HCT116 (cell line): ENCODE data around the gene COL2A1. TPM values are rescaled to one million over a fixed set of nuclear protein-coding genes. Genes with fewer than 3 reads are reported as not detected.

Source experiments
- ATAC-seq: fragments of 200-7000 bp; cut with Tn5 transposase; 2 replicates; pipeline ENCODE4 v1.9.1; 2020; ENCODE audit warnings: mild to moderate bottlenecking, moderate library complexity
- BruUV-seq: library from RNA; stranded (reverse); fragments of 400-500 nt; replicated peaks from 2 replicates; lab custom pipeline; 2021; lab: Mats Ljungman, UMichigan
- CTCF ChIA-PET: fragments of 300-600 bp; sonication (Branson Sonifier 250); formaldehyde crosslinking; loops from one replicate; lab custom pipeline; 2021; ENCODE audit warnings: antibody characterized with exemption; lab: Charles Lee
- POLR2A ChIA-PET: fragments of 300-600, 350-600 bp; sonication (Branson Sonifier 250); formaldehyde crosslinking; loops from one replicate; lab custom pipeline; 2021; ENCODE audit warnings: antibody characterized with exemption; lab: Charles Lee
- RAD21 ChIA-PET, 2 experiments: fragments of 300-600 bp; sonication (Branson Sonifier 250); formaldehyde crosslinking; loops; one replicate each; lab custom pipeline; 2023; ENCODE audit warnings: low total read pairs in 2 of 2; ENCODE audit not compliant: uncharacterized antibody in 2 of 2, unreplicated experiment in 2 of 2, low non-redundant PET in 1 of 2; lab: Charles Lee
- DNase-seq: peaks from one replicate; pipeline ENCODE4 v3.0.0-alpha.2; 2010; ENCODE audit warnings: low read depth, low spot score
- H2AFZ ChIP-seq: fragments of 200-600 bp; shearing (Covaris generic), sonication (generic); 2 replicates; pipeline ENCODE4 v1.6.1; 2017; ENCODE audit warnings: low read depth, mixed run types, mixed read lengths, antibody characterized with exemption, low read length; ENCODE audit not compliant: poor library complexity, severe bottlenecking
- H3K27ac ChIP-seq: 2 replicates; pipeline ENCODE4 v1.5.1; 2012; ENCODE audit warnings: low read depth, low read length
- H3K27me3 ChIP-seq: fragments of 200-600 bp; sonication (generic); 2 replicates; pipeline ENCODE4 v1.6.1; 2016; ENCODE audit warnings: mixed run types, low read length, mixed read lengths; ENCODE audit not compliant: insufficient read depth
- H3K36me3 ChIP-seq, 2 experiments: fragments of 200-500 bp in 1 of 2; fragments of 200-600 bp in 1 of 2; sonication (Bioruptor generic) in 1 of 2; sonication (generic) in 1 of 2; 2 replicates each; pipeline versions ENCODE4 v1.5.1 to v1.6.1; 2014 to 2016; ENCODE audit warnings: low read length in 2 of 2, inconsistent platforms in 1 of 2, mixed read lengths in 1 of 2, mixed run types in 1 of 2; ENCODE audit not compliant: insufficient read depth in 2 of 2, control insufficient read depth in 1 of 2
- H3K4me1 ChIP-seq, 2 experiments: fragments of 200-600 bp in 1 of 2; sonication (generic) in 1 of 2; 2 replicates each; pipeline versions ENCODE4 v1.5.1 to v1.6.1; 2012 to 2017; ENCODE audit warnings: low read length in 2 of 2, inconsistent platforms in 1 of 2, mild to moderate bottlenecking in 1 of 2, mixed read lengths in 1 of 2, mixed run types in 1 of 2, moderate library complexity in 1 of 2; ENCODE audit not compliant: insufficient read depth in 2 of 2, control insufficient read depth in 1 of 2
- H3K4me2 ChIP-seq: fragments of 200-600 bp; sonication (generic); 2 replicates; pipeline ENCODE4 v1.6.1; 2017; ENCODE audit warnings: mixed run types, low read length, mixed read lengths
- H3K4me3 ChIP-seq, 2 experiments: fragments of 200-600 bp in 1 of 2; sonication (generic) in 1 of 2; replicated peaks in 1 of 2; 2 replicates each; pipeline ENCODE4 v1.5.1; 2011 to 2016; ENCODE audit warnings: low read length in 2 of 2, control low read depth in 1 of 2, low read depth in 1 of 2, mild to moderate bottlenecking in 1 of 2, mixed read lengths in 1 of 2, mixed run types in 1 of 2
- H3K79me2 ChIP-seq: fragments of 200-600 bp; sonication (generic); 2 replicates; pipeline ENCODE4 v1.6.1; 2017; ENCODE audit warnings: mild to moderate bottlenecking, mixed run types, low read length, moderate library complexity, mixed read lengths; ENCODE audit not compliant: insufficient read depth
- H3K9ac ChIP-seq: fragments of 200-600 bp; sonication (generic); 2 replicates; pipeline ENCODE4 v1.6.1; 2016; ENCODE audit warnings: low read length, mixed read lengths
- H3K9me2 ChIP-seq: fragments of 200-600 bp; sonication (generic), shearing (Covaris generic); 2 replicates; pipeline ENCODE4 v1.6.1; 2017; ENCODE audit warnings: mixed run types, mild to moderate bottlenecking, moderate library complexity; ENCODE audit not compliant: insufficient read depth
- H3K9me3 ChIP-seq, 2 experiments: fragments of 200-500 bp in 1 of 2; fragments of 200-600 bp in 1 of 2; sonication (Bioruptor generic) in 1 of 2; sonication (generic) in 1 of 2; 2 replicates each; pipeline ENCODE4 v1.6.1; 2014 to 2017; ENCODE audit warnings: low read length in 2 of 2, mixed read lengths in 2 of 2, inconsistent platforms in 1 of 2, low read depth in 1 of 2, mild to moderate bottlenecking in 1 of 2, mixed run types in 1 of 2, moderate library complexity in 1 of 2; ENCODE audit not compliant: control insufficient read depth in 1 of 2, insufficient read depth in 1 of 2
- H4K20me1 ChIP-seq: fragments of 200-600 bp; sonication (generic), shearing (Covaris generic); 2 replicates; pipeline ENCODE4 v1.6.1; 2017; ENCODE audit warnings: mixed run types, mild to moderate bottlenecking, moderate library complexity; ENCODE audit not compliant: insufficient read depth
- ELF1 ChIP-seq: IDR thresholded peaks from 2 replicates; pipeline ENCODE4 v1.6.1; 2012; ENCODE audit warnings: low read depth, borderline replicate concordance
- EZH2phosphoT487 ChIP-seq: fragments of 200-600 bp; IDR thresholded peaks from 2 replicates; pipeline ENCODE4 v1.6.1; 2018; ENCODE audit warnings: antibody characterized with exemption, borderline replicate concordance
- POLR2A ChIP-seq: IDR thresholded peaks from 2 replicates; pipeline ENCODE4 v1.7.0; 2011; ENCODE audit warnings: borderline replicate concordance; ENCODE audit not compliant: insufficient read depth, insufficient read length; ENCODE audit errors: extremely low read depth
- TCF7L2 ChIP-seq: IDR thresholded peaks from 2 replicates; pipeline ENCODE4 v1.7.0; 2011; ENCODE audit warnings: borderline replicate concordance, inconsistent platforms; ENCODE audit not compliant: insufficient read depth, insufficient read length; ENCODE audit errors: extremely low read depth
- ZFX ChIP-seq: fragments of 450-650 bp; IDR thresholded peaks from 2 replicates; pipeline ENCODE4 v1.6.1; 2017
- intact Hi-C: fragments of 100-400 bp; cut with micrococcal nuclease; formaldehyde crosslinking; loops from 2 replicates; pipeline ENCODE4 v1.10.0; 2022
- total RNA-seq: library from RNA; stranded (reverse); gene quantifications from one replicate; pipeline ENCODE4 v1.2.1, GENCODE V29; 2021; ENCODE audit not compliant: unreplicated experiment
- TF ChIP-seq, protein P1 (sequence below): IDR thresholded peaks from 2 replicates; pipeline ENCODE4 v1.6.1; 2012
- TF ChIP-seq, protein P2 (sequence below), 3 experiments: fragments of 200-600 bp in 1 of 3; sonication (generic) in 1 of 3; IDR thresholded peaks in 2 of 3; conservative IDR thresholded peaks in 1 of 3; 2 replicates each; pipeline ENCODE4 v1.5.1; 2012 to 2017; ENCODE audit warnings: low read depth in 2 of 3, low read length in 2 of 3, antibody characterized with exemption in 1 of 3, borderline replicate concordance in 1 of 3, control low read depth in 1 of 3, mild to moderate bottlenecking in 1 of 3, mixed read lengths in 1 of 3, mixed run types in 1 of 3, moderate library complexity in 1 of 3; ENCODE audit not compliant: insufficient read depth in 1 of 3

The COL2A1 gene
- total RNA-seq, 1 experiment from 2014 or later = 0.22 TPM

DNA sequence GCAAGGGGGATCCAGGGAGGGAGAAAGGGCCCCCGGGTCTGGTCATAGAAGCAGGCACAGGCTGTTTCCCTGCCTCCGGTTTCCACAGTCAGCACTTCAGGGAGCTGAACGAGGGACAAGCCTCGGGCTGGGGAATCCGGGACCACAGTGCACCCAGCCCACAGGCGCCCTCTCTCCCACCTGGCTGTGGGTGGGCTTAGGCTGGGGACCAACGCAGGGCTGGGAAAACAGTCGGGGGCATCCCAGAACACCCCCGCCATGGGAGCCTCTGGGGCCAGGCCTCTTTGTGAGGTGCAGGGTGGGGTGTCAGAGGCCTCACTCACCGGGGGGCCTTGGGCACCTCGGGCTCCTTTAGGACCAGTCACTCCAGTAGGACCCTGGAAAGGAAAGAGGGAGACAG is 24.6 kb downstream of the COL2A1 start:
- Histone ChIP-seq H3K4me1 (no peaks in the 10 kb centered on the region), H3K36me3 (no peaks in the 10 kb centered on the region), H3K27me3 (no peaks in the 10 kb centered on the region), H3K27ac (no peak overlapping the region), H3K79me2 (no peaks in the 10 kb centered on the region), H2AFZ (no peak overlapping the region), H3K9ac (no peak overlapping the region), H3K9me3 (no peaks in the 10 kb centered on the region), H4K20me1 (no peaks in the 10 kb centered on the region), H3K4me3 (no peak overlapping the region), H3K9me2 (no peaks in the 10 kb centered on the region), H3K4me2 (no peak overlapping the region)
- CTCF ChIA-PET = no interaction called here
- intact Hi-C loops = no loop called here
- POLR2A ChIA-PET = no interaction called here
- no peak for TF ChIP-seq TCF7L2
- no peak for TF ChIP-seq EZH2phosphoT487
- no peak for TF ChIP-seq POLR2A
- BruUV-seq = no TSS peak
- ATAC-seq = no peak
- DNase-seq = no peak
- RAD21 ChIA-PET = no interaction called here

GRCh38 chr12:47979166-47979565 is 25.1 kb downstream of the COL2A1 start:
- intact Hi-C loops = no loop called here
- BruUV-seq = no TSS peak
- Histone ChIP-seq H3K4me3 (no peak overlapping the region), H4K20me1 (no peaks in the 10 kb centered on the region), H3K9ac (no peak overlapping the region), H3K4me2 (no peak overlapping the region), H3K4me1 (no peaks in the 10 kb centered on the region), H3K9me3 (no peaks in the 10 kb centered on the region), H3K9me2 (no peaks in the 10 kb centered on the region), H2AFZ (no peak overlapping the region), H3K27ac (no peak overlapping the region), H3K27me3 (no peaks in the 10 kb centered on the region), H3K36me3 (no peaks in the 10 kb centered on the region)
- DNase-seq = no peak
- CTCF ChIA-PET = no interaction called here
- TF ChIP-seq ZFX (no peak), ELF1 (no peak)
- TF ChIP-seq, protein P1, sequence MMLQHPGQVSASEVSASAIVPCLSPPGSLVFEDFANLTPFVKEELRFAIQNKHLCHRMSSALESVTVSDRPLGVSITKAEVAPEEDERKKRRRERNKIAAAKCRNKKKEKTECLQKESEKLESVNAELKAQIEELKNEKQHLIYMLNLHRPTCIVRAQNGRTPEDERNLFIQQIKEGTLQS = no peak
- TF ChIP-seq, protein P2, sequence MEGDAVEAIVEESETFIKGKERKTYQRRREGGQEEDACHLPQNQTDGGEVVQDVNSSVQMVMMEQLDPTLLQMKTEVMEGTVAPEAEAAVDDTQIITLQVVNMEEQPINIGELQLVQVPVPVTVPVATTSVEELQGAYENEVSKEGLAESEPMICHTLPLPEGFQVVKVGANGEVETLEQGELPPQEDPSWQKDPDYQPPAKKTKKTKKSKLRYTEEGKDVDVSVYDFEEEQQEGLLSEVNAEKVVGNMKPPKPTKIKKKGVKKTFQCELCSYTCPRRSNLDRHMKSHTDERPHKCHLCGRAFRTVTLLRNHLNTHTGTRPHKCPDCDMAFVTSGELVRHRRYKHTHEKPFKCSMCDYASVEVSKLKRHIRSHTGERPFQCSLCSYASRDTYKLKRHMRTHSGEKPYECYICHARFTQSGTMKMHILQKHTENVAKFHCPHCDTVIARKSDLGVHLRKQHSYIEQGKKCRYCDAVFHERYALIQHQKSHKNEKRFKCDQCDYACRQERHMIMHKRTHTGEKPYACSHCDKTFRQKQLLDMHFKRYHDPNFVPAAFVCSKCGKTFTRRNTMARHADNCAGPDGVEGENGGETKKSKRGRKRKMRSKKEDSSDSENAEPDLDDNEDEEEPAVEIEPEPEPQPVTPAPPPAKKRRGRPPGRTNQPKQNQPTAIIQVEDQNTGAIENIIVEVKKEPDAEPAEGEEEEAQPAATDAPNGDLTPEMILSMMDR (IDR thresholded peaks at IDR 0.05 in 2 of 3, conservative IDR thresholded peaks at IDR 0.05 in 1 of 3; ENCODE audit: borderline replicate concordance in 1 of 3, insufficient read depth in 1 of 3, low read depth in 2 of 3, low read length in 2 of 3) = no peak
- TF ChIP-seq, all 23 proteins: peak for 0
- POLR2A ChIA-PET = no interaction called here
- RAD21 ChIA-PET = no interaction called here
- H3K79me2 ChIP-seq = no peaks in the 10 kb centered on the region
- peak; percentile 41; the same call in 1 of the 2 replicates for ATAC-seq
